Suprapubic skin (tissue), 4 donors: ENCODE measurements around the gene PHKG2. TPM values are rescaled to one million over a fixed set of nuclear protein-coding genes. Genes with fewer than 3 reads are reported as not detected.

Experiments used
- DNase-seq, 2 donors: peaks; one replicate each; pipeline ENCODE4 v3.0.0-alpha.2; 2019; ENCODE audit warnings: low spot score in 2 of 2
- H3K27ac ChIP-seq: fragments of 200-600 bp; sonication (generic); one replicate; pipeline ENCODE4 v1.5.1; 2019
- H3K27me3 ChIP-seq: fragments of 200-600 bp; sonication (generic); one replicate; pipeline ENCODE4 v1.5.1; 2019
- H3K36me3 ChIP-seq: fragments of 200-600 bp; sonication (generic); one replicate; pipeline ENCODE4 v1.5.1; 2019
- H3K4me1 ChIP-seq: fragments of 200-600 bp; sonication (generic); one replicate; pipeline ENCODE4 v1.5.1; 2019
- H3K4me3 ChIP-seq: fragments of 200-600 bp; sonication (generic); one replicate; pipeline ENCODE4 v1.5.1; 2019; ENCODE audit warnings: mild to moderate bottlenecking
- H3K9me3 ChIP-seq: fragments of 200-600 bp; sonication (generic); one replicate; pipeline ENCODE4 v1.5.1; 2019
- CTCF ChIP-seq, 2 donors: fragments of 200-600 bp in 1 of 2; fragments of 450-650 bp in 1 of 2; sonication (generic) in 1 of 2; IDR thresholded peaks; one replicate each; pipeline ENCODE4 v1.5.1; 2016 to 2019; ENCODE audit warnings: antibody characterized with exemption in 2 of 2, mild to moderate bottlenecking in 1 of 2, moderate library complexity in 1 of 2
- EP300 ChIP-seq: sonication (generic); formaldehyde crosslinking; IDR thresholded peaks from one replicate; pipeline ENCODE4 v1.6.1; 2017; ENCODE audit warnings: antibody characterized with exemption
- POLR2A ChIP-seq, 2 donors: fragments of 450-650 bp; IDR thresholded peaks; one replicate each; pipeline ENCODE4 v1.6.1; 2017; ENCODE audit warnings: antibody characterized with exemption in 2 of 2, mild to moderate bottlenecking in 2 of 2, moderate library complexity in 2 of 2
- POLR2AphosphoS5 ChIP-seq, 3 donors: sonication (generic); formaldehyde crosslinking; IDR thresholded peaks; one replicate each; pipeline ENCODE4 v1.6.1; 2017; ENCODE audit warnings: antibody characterized with exemption in 3 of 3
- WGBS: methylation state at CpG from one replicate; pipeline ENCODE4 v1.1.5; 2018; 5-methylcytosine and 5-hydroxymethylcytosine counted together
- total RNA-seq, 4 donors: library from RNA; depleted of rRNA; stranded (reverse); fragments of >200 nt; gene quantifications; one replicate each; pipeline ENCODE4 v1.1.0, GENCODE V29; 2016

PHKG2 gene
- total RNA-seq, 4 donors from 2014 or later: 24.8 to 54.9 (median 36.1) TPM

DNA sequence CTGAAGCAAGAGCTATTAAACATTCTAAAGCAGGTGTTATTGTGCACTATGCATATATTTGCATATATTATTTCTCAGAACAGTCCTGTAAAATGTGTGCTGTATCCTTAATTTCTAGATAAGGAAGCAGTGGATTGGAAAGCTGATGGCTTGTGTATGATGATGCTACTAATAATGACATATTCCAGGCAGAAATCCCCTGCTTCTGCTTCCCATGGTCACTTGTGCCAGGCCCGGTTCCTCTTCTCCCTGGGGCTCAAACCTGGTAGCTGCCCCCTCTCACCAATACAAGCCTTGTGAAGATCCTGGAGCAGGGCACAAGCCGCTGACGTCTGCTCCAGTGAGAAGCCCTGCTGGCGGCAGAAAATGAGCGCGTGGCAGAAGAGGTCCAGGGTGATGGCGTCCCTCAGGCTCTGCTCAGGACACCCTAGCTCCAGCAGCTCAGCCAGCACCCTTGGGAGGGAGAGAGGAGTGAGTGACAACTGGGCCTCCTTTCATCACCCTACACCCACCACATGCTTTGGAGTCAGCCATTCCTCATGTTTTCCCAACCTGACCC lies 11.9 kb downstream of the PHKG2 start:
- 71% methylated on average over 1 of the region's 7 CpGs for WGBS
- Histone ChIP-seq H3K9me3 (no peaks in the 10 kb centered on the region), H3K4me3 (no peak overlapping the region), H3K4me1 (peaks cover 29% of the 10 kb centered on the region), H3K36me3 (peaks cover 42% of the 10 kb centered on the region), H3K27me3 (no peaks in the 10 kb centered on the region), H3K27ac (no peak overlapping the region)
- TF ChIP-seq EP300 (no peak), CTCF (IDR thresholded peaks at IDR 0.05) (no peak), POLR2A (IDR thresholded peaks at IDR 0.05) (no peak), POLR2AphosphoS5 (IDR thresholded peaks at IDR 0.05) (no peak)
- DNase-seq: no peak

- TF ChIP-seq POLR2AphosphoS5 (IDR thresholded peaks at IDR 0.05): no peak
- 32% methylated on average over 23 of the region's 26 CpGs for whole genome bisulfite sequencing
- DNase-seq: no peak
- peaks cover 29% of the 10 kb centered on the region for H3K4me1 ChIP-seq
- H3K9me3 ChIP-seq: no peaks in the 10 kb centered on the region
- H3K27ac ChIP-seq: no peak overlapping the region
- no peaks in the 10 kb centered on the region for H3K27me3 ChIP-seq
- peaks cover 42% of the 10 kb centered on the region for H3K36me3 ChIP-seq
- peak overlapping the region; percentile 87 for H3K4me3 ChIP-seq
Measured at GRCh38 chr16:30760577-30761426, 12.6 kb downstream of the PHKG2 start.

DNA sequence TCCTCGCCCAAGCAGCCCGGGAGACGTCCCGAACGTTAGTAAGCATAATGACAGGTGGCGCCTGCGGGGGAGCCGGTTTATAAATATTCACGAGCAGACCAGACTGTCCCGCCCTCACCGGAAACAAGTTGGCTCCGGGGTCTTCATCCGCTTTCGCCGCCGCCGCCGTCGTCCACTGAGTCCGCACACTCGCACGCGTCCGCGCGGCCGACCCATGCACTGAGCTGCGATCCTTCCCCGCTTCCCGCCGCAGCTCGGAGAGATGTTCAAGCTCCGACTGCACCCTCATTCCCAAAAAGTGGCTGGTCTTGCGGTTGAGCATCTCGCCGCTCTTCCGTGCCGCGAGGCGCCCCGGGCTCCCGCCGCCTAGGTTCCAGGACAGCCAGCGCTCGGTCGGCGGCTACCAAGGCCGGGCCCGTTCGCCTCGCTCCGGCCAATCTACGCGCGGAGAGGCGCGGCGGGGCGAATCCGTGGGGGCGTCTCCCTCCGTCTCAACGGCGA lies 13.3 kb downstream of the PHKG2 start:
- no peak for DNase-seq
- H3K4me3 ChIP-seq: peak overlapping the region; percentile 87
- peaks cover 29% of the 10 kb centered on the region for H3K4me1 ChIP-seq
- no peaks in the 10 kb centered on the region for H3K9me3 ChIP-seq
- H3K27me3 ChIP-seq: no peaks in the 10 kb centered on the region
- H3K27ac ChIP-seq: peak overlapping the region; percentile 83
- H3K36me3 ChIP-seq: peaks cover 42% of the 10 kb centered on the region
- TF ChIP-seq CTCF (IDR thresholded peaks at IDR 0.05) (no peak), POLR2AphosphoS5 (IDR thresholded peaks at IDR 0.05) (no peak), EP300 (no peak)
- WGBS: 3% methylated on average over 6 of the region's 64 CpGs

- TF ChIP-seq POLR2AphosphoS5 (IDR thresholded peaks at IDR 0.05) (peak in 2 of 3 donors; percentile 34 to 45), EP300 (no peak), CTCF (IDR thresholded peaks at IDR 0.05) (no peak), POLR2A (IDR thresholded peaks at IDR 0.05) (peak in 1 of 2 donors; percentile 66)
- Histone ChIP-seq H3K27ac (peak within 1 kb of the TSS; percentile 83), H3K9me3 (no peaks in the 10 kb centered on the region), H3K27me3 (no peaks in the 10 kb centered on the region), H3K4me1 (peaks cover 29% of the 10 kb centered on the region), H3K36me3 (peaks cover 42% of the 10 kb centered on the region), H3K4me3 (peak within 1 kb of the TSS; percentile 87)
- DNase-seq: peak; percentile 98
- WGBS: 0% methylated on average over 30 of the region's 60 CpGs
Measured at GRCh38 chr16:30761928-30762902, 14.0 kb downstream of the PHKG2 start, which contains the start of the genes CFAP119 and RNF40. Gene CFAP119, minus strand, starts transcription at chr16:30762062. Its CDS starts 314 bp downstream, at chr16:30761748. Gene RNF40, plus strand, starts transcription at chr16:30762322. Its CDS starts 224 bp downstream, at chr16:30762546.

- WGBS: 55% methylated on average over 15 of the region's 15 CpGs
- H3K4me3 ChIP-seq: peak overlapping the region; percentile 87
- no peaks in the 10 kb centered on the region for H3K9me3 ChIP-seq
- H3K27me3 ChIP-seq: no peaks in the 10 kb centered on the region
- H3K36me3 ChIP-seq: peaks cover 47% of the 10 kb centered on the region
- TF ChIP-seq POLR2AphosphoS5 (IDR thresholded peaks at IDR 0.05): no peak
- TF ChIP-seq POLR2A (IDR thresholded peaks at IDR 0.05): no peak
- no peak for TF ChIP-seq CTCF (IDR thresholded peaks at IDR 0.05)
- TF ChIP-seq EP300: no peak
- DNase-seq: no peak
- peaks cover 29% of the 10 kb centered on the region for H3K4me1 ChIP-seq
- no peak overlapping the region for H3K27ac ChIP-seq
Measured at GRCh38 chr16:30762991-30763725, 14.9 kb downstream of the PHKG2 start.
